Measurements from ENCODE around the gene LYPD3. TPM values are rescaled to one million over a fixed set of nuclear protein-coding genes. Genes with fewer than 3 reads are reported as not detected.

Gene LYPD3
- total RNA-seq, 1 donor, result not detected

DNA sequence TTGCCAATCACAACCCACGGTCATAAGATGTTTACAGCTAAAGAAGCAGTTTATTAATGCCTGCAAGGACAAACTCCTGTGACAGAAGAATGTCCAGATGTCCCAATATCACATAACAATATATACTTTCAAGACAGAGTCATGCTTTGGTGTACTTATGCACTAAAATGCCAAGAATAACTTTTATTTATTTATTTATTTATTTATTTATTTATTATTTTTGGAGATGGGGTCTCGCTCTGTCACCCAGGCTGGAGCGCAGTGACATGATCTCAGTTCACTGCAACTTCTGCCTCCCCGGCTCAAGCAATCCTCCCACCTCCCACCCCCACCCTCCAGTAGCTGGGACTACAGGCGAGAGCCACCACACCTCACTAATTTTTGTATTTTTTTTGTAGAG, 41.6 kb downstream of the LYPD3 start:
- no peak for DNase-seq (ENCODE audit: insufficient read length, low spot score, missing footprints)
- Histone ChIP-seq H3K9me3 (ENCODE audit: low read depth, low read length) (no peaks in the 10 kb centered on the region), H4K20me1 (ENCODE audit: insufficient read depth, low read length) (no peaks in the 10 kb centered on the region), H3K27me3 (ENCODE audit: insufficient read depth, low read length) (peaks cover 8% of the 10 kb centered on the region), H3K4me2 (ENCODE audit: insufficient read depth, low read length) (no peak overlapping the region), H3K36me3 (ENCODE audit: insufficient read depth, low read length) (no peaks in the 10 kb centered on the region), H2AFZ (ENCODE audit: low read length) (no peak overlapping the region), H3K4me3 (ENCODE audit: insufficient read depth, low read length) (no peak overlapping the region), H3K79me2 (ENCODE audit: insufficient read depth, low read length) (no peaks in the 10 kb centered on the region), H3K4me1 (ENCODE audit: insufficient read depth, low read length) (no peaks in the 10 kb centered on the region), H3K27ac (ENCODE audit: low read depth, low read length) (no peak overlapping the region)
- TF ChIP-seq, protein P1, sequence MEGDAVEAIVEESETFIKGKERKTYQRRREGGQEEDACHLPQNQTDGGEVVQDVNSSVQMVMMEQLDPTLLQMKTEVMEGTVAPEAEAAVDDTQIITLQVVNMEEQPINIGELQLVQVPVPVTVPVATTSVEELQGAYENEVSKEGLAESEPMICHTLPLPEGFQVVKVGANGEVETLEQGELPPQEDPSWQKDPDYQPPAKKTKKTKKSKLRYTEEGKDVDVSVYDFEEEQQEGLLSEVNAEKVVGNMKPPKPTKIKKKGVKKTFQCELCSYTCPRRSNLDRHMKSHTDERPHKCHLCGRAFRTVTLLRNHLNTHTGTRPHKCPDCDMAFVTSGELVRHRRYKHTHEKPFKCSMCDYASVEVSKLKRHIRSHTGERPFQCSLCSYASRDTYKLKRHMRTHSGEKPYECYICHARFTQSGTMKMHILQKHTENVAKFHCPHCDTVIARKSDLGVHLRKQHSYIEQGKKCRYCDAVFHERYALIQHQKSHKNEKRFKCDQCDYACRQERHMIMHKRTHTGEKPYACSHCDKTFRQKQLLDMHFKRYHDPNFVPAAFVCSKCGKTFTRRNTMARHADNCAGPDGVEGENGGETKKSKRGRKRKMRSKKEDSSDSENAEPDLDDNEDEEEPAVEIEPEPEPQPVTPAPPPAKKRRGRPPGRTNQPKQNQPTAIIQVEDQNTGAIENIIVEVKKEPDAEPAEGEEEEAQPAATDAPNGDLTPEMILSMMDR (IDR thresholded peaks at IDR 0.05; ENCODE audit: extremely low read depth, low read depth, low read length), result no peak

DNA sequence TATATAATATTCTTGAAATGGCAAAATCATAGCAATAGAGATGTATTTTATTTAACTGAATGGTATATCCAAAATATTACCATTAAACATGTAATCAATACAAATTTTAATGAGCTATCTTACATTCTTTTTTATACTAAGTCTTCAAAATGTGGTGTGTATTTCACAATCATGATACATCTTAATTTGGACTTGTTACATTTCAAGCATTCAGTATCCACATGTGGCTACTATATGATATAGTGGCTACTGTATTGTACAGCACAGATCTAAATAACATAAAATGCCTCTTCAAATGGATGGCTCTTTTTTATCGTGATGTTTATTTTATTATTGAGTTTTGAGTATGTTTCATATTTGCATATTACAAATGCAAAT, 42.7 kb downstream of the LYPD3 start:
- H3K36me3 ChIP-seq (ENCODE audit: insufficient read depth, low read length), result no peaks in the 10 kb centered on the region
- H2AFZ ChIP-seq (ENCODE audit: low read length), result no peak overlapping the region
- H3K4me1 ChIP-seq (ENCODE audit: insufficient read depth, low read length), result no peaks in the 10 kb centered on the region
- no peak for DNase-seq (ENCODE audit: insufficient read length, low spot score, missing footprints)
- H3K4me2 ChIP-seq (ENCODE audit: insufficient read depth, low read length), result no peak overlapping the region
- peaks cover 10% of the 10 kb centered on the region for H3K27me3 ChIP-seq (ENCODE audit: insufficient read depth, low read length)
- TF ChIP-seq, protein P1 (IDR thresholded peaks at IDR 0.05; ENCODE audit: extremely low read depth, low read depth, low read length), result no peak
- no peak overlapping the region for H3K4me3 ChIP-seq (ENCODE audit: insufficient read depth, low read length)
- H3K79me2 ChIP-seq (ENCODE audit: insufficient read depth, low read length), result no peaks in the 10 kb centered on the region
- H3K9me3 ChIP-seq (ENCODE audit: low read depth, low read length), result no peaks in the 10 kb centered on the region
- no peaks in the 10 kb centered on the region for H4K20me1 ChIP-seq (ENCODE audit: insufficient read depth, low read length)
- H3K27ac ChIP-seq (ENCODE audit: low read depth, low read length), result no peak overlapping the region

DNA sequence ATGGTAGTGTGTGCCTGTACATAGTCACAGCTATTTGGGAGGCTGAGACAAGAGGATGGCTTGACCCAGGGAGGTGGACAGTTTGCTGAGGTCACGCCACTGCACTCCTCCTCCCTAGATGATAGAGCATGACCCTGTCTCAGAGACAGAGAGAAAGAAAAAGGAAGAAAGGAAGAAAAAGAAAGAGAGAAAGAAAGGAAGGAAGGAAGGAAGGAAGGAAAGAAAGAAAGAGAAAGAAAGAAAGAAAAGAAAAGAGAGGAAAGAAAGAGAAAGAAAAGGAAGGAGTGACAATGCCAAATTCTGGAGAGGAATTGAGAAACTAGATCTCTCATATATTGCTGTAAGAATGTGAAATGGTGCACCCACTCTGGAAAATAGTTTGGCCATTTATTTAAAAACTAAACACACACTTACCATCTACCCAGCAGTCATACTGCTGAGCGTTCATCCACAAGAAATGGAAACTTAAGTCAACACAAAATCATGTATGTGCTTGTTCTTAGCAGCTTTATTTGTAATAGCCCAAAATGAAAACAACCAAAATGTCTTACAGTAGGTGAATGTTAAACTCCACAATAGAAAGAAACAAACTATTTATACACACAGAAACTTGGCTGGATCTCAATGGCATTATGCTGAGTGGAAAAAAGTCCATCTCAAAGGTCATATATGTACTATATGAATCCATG, 43.3 kb downstream of the LYPD3 start:
- no peak overlapping the region for H2AFZ ChIP-seq (ENCODE audit: low read length)
- DNase-seq (ENCODE audit: insufficient read length, low spot score, missing footprints), result no peak
- H3K27me3 ChIP-seq (ENCODE audit: insufficient read depth, low read length), result peaks cover 13% of the 10 kb centered on the region
- H3K4me2 ChIP-seq (ENCODE audit: insufficient read depth, low read length), result no peak overlapping the region
- H3K27ac ChIP-seq (ENCODE audit: low read depth, low read length), result no peak overlapping the region
- no peaks in the 10 kb centered on the region for H3K79me2 ChIP-seq (ENCODE audit: insufficient read depth, low read length)
- no peak overlapping the region for H3K4me3 ChIP-seq (ENCODE audit: insufficient read depth, low read length)
- no peaks in the 10 kb centered on the region for H4K20me1 ChIP-seq (ENCODE audit: insufficient read depth, low read length)
- no peaks in the 10 kb centered on the region for H3K36me3 ChIP-seq (ENCODE audit: insufficient read depth, low read length)
- no peaks in the 10 kb centered on the region for H3K4me1 ChIP-seq (ENCODE audit: insufficient read depth, low read length)
- TF ChIP-seq, protein P1 (IDR thresholded peaks at IDR 0.05; ENCODE audit: extremely low read depth, low read depth, low read length), result no peak
- no peaks in the 10 kb centered on the region for H3K9me3 ChIP-seq (ENCODE audit: low read depth, low read length)

DNA sequence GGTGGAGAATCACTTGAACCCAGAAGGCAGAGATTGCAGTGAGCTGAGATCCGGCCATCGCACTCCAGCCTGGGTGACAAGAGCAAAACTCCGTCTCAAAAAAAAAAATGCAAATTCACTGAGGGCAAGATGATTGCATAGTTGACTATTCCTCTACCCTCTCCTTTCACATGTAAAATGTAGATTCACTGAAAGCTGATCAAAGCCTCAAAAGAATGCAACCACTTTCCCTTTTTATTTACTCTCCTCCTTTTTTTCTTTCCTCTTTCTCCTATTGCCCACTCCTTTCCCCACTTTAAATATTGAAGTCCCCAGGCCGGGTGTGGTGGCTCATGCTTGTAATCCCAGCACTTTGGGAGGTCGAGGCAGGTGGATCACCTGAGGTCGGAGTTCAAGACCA, 44.5 kb downstream of the LYPD3 start:
- TF ChIP-seq, protein P1 (IDR thresholded peaks at IDR 0.05; ENCODE audit: extremely low read depth, low read depth, low read length), result no peak
- H3K4me3 ChIP-seq (ENCODE audit: insufficient read depth, low read length), result no peak overlapping the region
- H3K4me1 ChIP-seq (ENCODE audit: insufficient read depth, low read length), result no peaks in the 10 kb centered on the region
- H3K79me2 ChIP-seq (ENCODE audit: insufficient read depth, low read length), result no peaks in the 10 kb centered on the region
- no peaks in the 10 kb centered on the region for H3K9me3 ChIP-seq (ENCODE audit: low read depth, low read length)
- no peak overlapping the region for H3K27ac ChIP-seq (ENCODE audit: low read depth, low read length)
- no peak overlapping the region for H2AFZ ChIP-seq (ENCODE audit: low read length)
- H4K20me1 ChIP-seq (ENCODE audit: insufficient read depth, low read length), result no peaks in the 10 kb centered on the region
- peaks cover 13% of the 10 kb centered on the region for H3K27me3 ChIP-seq (ENCODE audit: insufficient read depth, low read length)
- no peak overlapping the region for H3K4me2 ChIP-seq (ENCODE audit: insufficient read depth, low read length)
- H3K36me3 ChIP-seq (ENCODE audit: insufficient read depth, low read length), result no peaks in the 10 kb centered on the region
- DNase-seq (ENCODE audit: insufficient read length, low spot score, missing footprints), result no peak
